T1000 (cell line): ENCODE measurements around the gene DIO3.
"Not testable (repeated sequence)": the region's sequence is repeated elsewhere in the genome, so short reads cannot be mapped to it uniquely, and the experiment has no call there.

Experiments
- DNase-seq: peaks from one replicate; lab custom pipeline; 2025; ENCODE audit warnings: mixed read lengths; lab: John Stamatoyannopoulos, UW

The DIO3 gene

DNA sequence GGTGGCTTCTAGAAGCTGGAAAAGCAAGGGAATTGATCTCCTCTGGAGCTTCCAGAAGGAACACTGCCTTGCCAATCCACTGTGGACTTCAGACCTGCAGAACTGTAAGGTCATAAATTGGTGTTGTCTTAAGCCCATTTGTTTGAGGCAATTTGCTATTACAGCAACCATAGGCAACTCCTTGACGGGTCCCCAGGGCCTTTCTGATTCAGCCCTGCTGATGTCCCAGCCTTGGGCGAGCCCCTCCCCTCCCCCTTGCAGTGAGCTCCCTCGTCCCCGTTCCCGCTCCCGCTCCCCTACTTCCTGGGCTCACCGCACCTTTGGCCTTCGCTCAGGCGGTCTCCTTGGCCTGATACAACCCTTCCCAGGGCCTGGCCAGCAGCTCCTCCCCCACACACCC, 18.9 kb upstream of the DIO3 start:
- DNase-seq: no peak

DNA sequence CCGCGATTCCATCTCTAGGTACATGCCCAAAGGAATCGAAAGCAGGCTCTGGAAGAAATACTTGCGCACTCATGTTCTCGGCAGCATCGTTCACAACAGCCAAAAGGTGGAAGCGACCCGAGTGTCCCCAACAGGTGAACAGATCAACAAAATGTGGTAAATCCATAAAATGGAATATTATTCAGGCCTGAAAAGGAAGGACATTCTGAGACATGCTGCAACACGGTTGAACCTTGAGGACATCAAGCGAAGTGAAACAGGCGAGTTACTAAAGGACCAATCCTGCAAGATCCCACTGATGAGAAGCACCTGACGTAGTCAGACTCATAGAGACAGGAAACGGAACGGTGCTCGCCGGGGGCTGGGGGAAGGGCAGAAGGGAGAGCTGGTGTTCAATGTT, 17.5 kb upstream of the DIO3 start:
- no peak for DNase-seq

DNA sequence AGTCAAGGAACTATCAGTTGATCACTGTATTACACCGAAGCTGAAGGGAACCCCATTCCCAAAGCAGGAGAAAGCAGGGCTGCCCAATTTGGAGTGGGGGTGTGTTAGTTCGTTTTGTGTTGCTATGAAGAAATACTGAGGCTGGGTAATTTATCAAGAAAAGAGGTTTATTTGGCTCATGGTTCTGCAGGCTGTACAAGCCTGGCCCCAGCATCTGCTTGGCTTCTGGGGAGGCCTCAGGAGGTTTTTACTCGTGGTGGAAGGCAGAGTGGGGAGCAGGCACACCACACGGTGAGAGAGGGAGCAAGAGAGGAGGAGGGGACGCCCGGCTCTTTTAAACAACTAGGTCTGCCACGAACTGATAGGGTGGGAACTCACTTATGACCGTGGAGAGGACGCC, 16.7 kb upstream of the DIO3 start:
- DNase-seq: no peak

DNA sequence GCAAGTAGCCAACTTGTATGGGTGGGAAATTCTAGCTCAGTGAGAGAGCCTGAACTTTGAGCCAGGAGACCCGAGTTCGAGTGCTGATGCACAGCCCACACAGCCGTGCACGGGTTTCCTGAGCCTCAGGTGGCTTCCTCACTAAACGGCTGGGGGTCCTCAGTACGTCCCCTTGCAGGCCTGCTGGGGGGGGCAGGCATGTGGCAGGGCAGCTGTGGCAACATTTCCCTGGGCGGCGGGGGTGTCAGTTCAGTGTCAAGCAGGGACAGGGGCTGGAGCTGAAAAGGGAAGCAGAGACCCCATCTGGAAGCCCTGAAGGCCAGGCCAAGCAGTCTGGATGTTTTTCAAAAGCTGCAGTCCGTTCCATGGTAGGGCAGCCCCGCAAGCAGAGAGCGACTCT, 14.6 kb upstream of the DIO3 start:
- DNase-seq: no peak

DNA sequence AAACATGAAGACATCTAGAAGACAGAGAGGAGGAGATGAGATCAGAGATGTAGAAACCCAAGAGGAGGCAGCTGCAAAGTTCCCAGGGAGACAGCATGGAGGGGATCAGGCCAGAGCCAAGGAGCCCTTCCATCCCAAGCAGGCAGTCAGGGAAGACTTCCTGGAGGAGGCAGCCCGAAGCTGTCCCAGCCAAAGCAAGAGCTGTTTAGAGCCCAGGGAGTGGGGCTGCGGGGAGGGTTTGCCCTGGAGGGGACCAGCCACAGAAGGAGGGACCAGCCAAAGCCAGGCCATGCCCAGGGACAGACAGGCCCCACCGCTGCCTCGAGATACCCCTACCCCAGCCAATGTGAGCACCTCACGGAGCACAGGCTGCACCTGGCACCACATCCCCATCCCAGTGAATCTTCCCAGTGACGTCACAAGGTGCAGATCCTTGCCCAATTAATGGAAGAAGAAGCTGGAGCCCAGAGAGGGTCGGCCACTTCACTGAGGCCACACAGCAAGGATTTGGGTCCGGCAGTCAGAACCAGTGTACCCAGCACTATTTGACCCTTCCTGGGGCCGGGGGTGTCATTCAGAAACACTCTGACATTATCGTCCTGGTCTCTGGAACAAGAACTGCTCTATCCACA, 14.1 kb upstream of the DIO3 start:
- DNase-seq: no peak

DNA sequence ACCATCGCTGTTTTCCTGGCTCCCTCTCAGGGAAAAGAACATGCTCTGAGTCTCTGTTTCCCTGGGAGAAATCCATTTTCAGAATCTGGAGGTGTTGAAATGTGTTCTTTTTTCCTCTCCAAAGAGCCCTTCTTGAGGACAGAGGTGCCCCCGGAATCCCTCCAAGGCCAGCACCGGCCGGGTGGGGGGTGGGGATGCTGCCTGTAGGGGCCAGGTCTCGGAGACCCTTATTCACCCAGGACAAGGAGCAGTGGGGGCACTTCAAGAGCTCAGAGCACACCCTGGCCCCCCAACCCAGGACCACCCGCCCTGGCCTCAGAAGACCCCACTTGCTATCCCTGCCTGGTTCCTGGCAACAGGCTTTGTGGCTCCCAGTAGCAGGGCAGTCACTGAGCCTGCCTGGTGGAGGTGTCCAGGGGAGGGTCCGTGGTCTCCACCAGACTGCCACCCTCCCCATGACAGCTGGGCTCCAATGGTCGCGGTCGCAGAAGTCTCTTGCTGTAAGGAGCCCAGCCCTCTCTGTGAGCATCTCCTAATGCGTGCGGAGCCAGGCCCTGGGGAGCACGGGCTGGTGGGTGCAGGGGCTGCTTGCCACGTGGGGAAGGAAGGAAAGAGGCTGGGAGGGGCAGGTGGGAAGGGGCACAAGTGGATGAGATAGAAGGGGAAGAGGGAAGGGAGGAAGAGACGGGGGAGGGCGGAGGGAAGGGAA, 13.2 kb upstream of the DIO3 start:
- no peak for DNase-seq

DNA sequence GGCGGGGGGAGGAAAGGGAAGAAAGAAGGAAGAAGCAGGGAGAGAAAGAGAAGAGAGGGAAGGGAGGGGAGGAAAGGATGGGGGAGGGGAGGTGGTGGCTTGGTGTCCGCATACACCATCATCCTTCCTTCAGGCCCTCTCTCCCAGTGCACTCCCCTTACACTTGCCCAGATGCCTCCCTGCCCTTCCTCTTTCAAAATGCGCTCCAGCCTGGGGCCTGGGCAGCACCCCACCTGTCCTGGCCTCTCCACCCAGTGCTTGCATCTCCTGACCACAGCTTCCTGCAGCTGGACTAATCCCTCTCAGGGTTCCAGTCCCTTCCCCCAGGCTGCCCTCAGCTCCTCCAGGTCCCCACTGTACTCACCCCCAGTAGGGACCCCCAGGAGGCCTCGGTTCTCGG, 12.6 kb upstream of the DIO3 start:
- no peak for DNase-seq

DNA sequence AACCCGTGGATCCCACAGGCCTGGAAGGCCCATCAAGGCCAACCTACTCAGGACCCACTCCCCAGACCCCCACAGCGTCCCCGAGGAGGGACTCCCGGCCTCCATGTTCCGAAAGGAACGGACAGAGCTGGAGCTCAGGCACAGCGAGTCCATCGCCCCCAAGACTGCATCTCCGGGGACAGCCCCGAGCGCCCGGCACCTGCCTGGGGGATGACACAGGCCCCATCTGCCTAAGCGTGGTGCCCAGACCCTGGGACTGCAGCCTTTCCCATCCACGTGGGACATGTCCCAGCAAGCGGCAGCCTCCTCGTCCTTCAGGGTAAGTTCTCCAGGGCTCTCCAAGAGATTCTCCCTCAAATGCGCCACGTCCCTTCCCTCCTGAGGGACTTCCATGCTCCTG, 12.1 kb upstream of the DIO3 start:
- DNase-seq: no peak

DNA sequence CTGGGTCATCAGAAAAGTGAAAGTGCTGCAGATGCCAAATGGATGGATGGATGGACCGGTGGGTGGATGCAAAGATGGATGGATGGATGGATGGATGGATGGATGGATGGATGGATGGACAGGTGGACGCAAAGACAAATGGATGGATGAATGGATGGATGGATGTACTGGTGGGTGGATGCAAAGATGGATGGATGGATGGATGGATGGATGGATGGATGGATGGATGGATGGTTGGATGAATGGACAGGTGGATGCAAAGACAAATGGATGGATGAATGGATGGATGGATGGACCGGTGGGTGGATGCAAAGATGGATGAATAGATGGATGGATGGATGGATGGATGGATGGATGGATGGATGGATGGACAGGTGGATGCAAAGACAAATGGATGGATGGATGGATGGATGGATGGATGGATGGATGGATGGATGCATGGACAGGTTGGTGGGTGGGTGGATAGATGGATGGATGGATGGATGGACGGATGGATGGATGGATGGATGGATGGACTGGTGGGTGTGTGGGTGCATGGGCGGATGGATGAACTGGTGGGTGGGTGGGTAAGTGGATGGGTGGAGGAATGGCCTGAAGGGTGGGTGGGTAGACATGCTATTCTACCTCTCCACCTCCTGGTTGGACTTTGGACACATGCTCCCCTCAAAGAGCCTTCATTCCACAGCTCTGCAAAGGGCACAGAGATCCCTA, 10.9 kb upstream of the DIO3 start:
- not testable (repeated sequence) for DNase-seq

DNA sequence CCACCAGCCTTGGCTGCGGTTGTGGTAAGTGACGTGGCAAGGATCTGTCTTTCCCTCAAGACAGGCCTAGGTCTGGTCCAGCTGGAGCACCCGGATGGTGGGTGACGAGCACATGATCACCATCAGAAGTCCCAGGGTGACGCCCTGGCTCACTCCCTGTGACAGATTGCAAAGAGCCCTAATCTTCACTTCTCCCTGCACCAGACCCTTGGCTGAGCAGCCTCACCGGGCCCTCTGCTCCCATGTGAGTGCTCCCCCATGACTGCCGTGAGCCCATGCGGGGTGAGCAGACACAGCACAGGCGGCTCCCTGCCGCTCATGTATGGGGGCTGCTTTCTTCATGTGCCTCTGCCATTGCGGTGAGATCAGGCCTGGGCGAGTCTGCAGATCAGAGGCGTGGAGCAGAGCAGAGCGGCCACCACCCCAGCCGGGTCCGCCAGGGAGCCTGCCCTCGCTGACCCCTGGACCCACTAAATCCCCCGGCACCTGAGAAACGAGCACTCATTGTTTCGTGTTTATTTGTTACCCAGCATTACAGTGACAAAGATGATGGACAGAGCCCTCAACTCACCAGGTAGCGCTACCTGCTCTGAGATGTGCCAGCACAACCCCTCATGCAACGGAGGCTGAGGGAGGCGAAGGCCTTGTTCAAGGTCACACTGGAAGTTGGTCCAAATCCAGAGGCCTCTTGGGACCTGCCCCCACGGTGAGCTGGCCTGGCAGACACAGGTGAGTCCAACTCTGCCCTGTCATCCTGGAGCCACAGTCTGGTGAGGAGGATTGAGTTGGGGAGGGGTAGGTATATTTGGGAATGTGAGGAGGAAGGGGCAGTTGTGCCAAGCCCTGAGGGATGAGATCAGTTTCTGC, 9.3 kb upstream of the DIO3 start:
- no peak for DNase-seq

DNA sequence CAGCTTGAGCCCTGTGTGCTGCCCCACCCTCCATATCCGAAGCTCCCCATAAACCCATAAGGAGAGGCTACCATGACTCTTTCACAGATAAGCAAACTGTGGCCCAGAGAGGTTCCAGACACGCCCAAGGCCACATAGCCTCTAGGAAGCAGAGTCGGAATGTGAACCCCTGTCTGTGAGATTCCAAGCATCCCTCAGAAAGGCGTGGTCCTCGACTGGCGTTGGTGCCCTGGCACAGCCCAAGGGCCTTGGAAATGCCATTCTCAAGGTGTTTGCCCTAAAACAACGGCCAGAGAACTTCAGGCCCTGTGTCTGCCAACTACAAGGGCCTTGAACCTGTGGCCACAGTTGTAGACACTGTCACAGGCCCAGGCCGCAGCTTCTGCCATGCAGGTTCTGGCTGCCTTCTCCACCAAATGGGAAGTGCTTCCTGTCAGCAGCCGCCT, 8.5 kb upstream of the DIO3 start:
- no peak for DNase-seq

DNA sequence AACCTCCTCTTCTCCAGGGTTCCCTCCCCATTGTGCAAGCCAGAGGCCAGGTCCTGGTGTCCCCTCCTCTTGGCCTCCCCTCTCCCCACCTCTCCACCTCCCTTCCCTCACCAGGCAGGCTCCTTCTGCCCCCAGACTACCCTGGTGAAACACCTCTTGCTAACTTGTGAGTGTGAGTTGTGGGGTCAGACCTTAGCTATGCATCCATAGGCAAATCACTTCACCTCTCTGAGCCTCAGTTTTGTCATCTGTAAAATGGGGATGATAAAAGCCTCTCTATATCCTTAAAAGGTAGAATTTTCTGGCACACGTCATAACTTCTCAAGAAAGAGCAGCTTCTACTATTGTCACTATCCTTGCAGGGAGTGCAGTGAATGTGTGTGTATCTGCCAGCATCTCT, 7.9 kb upstream of the DIO3 start:
- no peak for DNase-seq

DNA sequence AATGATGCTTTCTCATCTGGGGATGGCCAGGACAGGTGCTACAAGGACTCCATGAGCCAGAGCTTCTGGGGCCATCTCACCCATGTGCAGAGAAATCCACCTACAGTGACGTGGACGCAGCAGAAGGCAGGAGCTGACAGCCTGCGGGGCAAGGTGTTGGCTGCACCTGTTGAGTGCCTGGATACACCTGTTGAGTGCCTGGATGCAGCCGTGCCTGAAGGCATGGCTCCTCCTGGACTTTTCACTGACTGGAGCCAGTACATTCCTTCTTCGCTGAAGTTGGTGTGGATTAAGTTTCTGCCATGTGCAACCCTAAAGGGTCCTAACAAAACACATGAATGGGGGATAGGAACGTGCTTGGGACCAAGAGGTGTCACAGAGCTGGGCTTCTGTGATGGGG, 7.4 kb upstream of the DIO3 start:
- no peak for DNase-seq

DNA sequence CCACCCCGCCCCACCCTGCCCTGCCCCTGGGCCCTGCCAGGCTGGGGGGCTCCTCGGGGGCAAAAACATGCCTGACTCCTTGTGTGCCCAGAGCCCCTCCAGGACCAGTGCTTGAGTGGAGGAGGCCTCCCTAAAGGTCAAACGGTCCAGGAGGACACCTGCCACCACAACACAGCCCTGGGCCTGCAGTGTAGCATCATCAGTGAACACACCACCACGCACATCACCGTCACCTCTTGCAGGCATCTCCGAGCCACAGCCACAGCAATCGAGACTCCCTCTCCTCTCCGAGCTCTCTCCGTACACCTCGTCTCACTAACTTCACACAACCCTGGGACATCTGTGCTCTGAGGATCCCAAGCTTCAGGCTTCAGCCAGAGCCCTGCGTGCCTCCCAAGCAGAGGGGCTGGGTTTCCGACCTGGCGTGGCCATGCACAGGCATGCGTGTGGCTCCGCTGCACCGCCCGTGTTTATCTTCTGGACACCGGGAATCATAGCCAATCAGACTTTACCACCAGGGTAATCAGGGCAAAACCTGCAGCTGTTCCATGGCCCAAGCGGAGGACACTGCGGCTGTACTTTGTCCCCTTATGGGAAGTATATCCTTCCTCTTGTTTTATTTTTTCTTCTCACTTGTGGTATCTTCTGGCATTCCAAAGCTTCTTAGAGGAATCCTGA, 6.2 kb upstream of the DIO3 start:
- DNase-seq: no peak

DNA sequence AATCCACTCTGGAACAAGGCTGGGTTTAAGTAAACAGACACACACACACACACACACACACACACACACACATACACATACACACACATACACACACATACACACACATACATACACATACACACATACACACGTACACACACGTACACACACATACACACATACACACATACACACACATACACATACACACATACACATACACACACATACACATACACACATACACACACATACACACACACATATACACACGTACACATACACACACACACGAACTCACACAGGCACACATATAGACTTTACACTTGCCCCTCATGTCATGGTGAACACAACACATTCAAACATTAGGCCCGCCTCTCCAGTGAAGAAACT, 5.6 kb upstream of the DIO3 start:
- not testable (repeated sequence) for DNase-seq

DNA sequence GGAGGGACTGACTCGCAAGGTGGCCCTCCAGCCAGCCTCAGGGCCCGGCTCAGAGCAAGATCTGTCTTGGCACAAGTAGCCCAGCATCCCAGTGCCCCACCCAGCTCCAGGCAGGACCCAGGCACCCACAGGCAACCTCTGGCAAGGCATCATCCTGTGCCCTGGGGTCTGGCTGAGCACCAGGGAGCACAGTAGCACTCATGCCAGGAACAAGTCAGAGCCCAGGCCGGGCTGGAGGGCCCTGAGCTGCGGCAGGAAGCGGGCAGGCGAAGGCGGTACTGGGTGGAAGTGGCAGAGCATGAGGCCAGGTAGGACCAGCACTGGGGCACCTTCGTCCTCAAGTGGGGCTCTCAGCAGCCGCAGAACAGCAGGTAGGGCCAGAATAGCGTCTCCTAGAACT, 5.2 kb upstream of the DIO3 start:
- DNase-seq: no peak

DNA sequence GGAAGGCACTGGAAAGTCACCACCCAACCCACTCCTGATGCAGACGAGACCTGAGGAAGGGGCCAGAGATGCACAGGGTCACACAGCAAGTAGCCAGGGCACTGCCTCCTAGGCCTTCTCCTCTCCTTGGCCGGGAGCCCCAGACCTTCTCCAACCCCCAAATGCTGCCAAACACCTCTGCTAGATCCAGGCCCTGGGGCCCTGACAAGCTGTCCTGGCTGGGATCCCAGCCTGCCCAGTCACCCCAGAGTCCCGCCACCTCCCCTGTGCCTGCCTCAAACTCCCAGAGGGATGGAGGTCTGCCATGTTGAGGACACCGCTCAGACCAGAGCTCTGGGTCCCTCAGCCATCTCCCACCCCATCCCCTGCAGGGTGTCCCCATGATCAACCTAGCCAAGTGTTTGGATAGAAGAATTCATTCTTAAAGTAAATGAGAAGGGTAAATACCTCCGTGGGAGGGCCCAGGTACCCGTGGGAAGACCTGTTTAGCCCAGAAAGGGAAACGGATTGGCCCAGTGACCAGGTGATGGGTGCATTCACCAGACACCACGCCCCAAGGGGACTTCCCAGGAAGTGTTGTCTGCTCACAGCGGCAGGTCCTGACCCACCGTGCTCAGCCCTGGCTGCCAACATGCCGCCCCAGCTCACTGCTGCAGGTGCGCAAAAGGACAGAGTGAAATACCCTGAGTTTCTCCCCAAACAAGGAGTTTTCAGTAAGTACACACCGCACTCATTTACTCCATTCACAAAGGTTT, 4.6 kb upstream of the DIO3 start:
- DNase-seq: no peak

DNA sequence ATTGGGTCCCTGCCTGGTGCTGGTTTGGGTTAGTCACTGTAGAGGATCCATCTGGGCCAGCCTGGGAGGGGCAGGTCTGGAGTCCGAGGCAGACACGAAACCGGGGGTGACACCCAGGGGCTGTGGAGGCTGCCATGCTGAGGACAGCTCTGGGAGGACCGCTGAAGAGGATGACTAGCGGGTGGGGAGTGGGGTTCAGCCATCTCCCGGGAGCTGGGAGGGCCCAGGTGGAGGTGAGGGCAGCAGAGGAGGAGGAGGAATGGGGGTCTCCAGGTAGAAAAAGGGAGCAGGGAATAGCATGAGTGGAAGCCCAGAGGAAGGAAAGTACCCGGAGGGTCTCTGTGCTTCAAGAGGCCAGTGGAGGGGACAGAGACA, 4.0 kb upstream of the DIO3 start:
- DNase-seq: no peak

DNA sequence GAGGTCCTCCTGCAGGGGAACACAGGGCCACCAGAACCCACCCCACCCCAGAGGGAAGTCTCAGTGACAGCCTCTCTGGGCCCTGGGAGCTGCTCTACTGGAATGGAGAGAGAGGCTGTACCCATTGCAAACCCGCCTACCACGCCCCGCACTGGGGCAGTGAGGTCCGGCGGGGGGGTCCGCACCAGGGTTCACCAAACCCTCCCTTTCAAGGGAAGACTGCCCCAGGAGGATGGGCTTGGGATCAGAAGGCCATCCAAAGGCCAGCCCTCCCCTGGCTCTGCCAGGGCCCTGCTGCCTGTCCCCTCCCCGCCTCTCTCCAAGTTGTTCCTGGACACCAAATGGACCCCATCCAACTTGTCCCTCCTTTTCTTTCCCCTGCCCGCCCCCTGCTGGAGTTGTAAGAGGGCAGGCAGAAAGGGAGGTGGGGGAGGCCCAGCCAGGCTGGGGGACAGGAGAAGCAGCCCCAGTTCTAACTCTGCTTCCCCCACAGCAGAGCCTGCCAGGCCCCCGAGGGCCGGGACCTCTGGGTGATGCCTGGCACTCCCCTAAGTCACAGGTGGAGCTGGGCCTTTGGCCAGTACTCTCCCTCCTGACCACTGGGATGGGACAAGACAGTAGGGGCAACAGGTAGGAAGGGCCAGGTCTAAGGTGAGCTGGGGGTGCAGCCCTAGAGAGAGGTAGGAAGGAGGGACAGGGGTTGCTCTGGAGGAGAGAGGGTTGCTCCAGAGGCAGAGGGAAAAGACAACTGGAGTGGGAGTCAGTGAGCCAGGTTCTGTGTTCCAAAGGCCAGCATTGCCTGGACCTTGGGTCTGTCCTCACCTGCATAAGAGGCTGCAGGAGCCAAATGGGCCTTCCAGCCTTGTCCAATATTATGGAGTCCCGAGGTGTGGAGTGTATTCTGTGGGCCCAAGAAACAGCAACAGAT, 3.2 kb upstream of the DIO3 start:
- DNase-seq: no peak

DNA sequence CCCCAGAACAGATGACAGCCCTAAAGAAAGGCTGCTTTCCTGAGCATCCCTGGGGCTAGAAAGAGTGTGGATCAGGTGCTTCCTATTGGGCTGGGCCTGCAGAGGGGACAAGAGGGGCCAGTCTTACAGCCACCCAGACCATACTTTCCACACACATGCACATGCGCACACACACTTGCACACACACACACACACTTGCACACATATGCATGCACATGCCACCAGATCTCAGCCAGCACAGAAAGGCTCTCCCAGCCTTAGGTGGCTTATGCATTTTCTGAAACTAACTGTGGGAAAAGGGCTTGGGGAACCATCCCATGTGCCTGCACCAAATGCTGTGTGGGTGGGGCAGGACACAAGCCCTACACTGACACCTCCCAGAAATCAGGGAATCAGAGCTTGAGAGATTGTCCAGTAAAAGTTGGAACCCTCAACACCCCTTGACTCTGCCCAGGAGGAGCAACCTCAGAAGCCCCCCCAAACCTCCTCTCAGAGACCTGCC, 2.5 kb upstream of the DIO3 start:
- DNase-seq: no peak
